PC-9 (cell line): Measurements from ENCODE around the gene TMEM126A.
"Not testable (repeated sequence)": the region's sequence is repeated elsewhere in the genome, so short reads cannot be mapped to it uniquely, and the experiment has no call there.

ENCODE experiments used
- CTCF ChIP-seq: fragments of 200-600 bp; sonication (generic); conservative IDR thresholded peaks from 2 replicates; pipeline ENCODE4 v1.6.1; 2017; ENCODE audit warnings: mixed run types, antibody characterized with exemption, mild to moderate bottlenecking, moderate library complexity
- EZH2 ChIP-seq: fragments of 200-600 bp; sonication (generic); IDR thresholded peaks from 2 replicates; pipeline ENCODE4 v1.8.0; 2017; ENCODE audit warnings: antibody characterized with exemption, low read depth

- not testable (repeated sequence) for TF ChIP-seq CTCF, EZH2
Measured at GRCh38 chr11:85654343-85654742, 6.6 kb downstream of the TMEM126A start.
